Measurements from ENCODE around the gene SLC22A1. TPM values are rescaled to one million over a fixed set of nuclear protein-coding genes. Genes with fewer than 3 reads are reported as not detected.

SLC22A1 gene
- total RNA-seq, 1 experiment from 2014 or later = 1.2 TPM

DNA sequence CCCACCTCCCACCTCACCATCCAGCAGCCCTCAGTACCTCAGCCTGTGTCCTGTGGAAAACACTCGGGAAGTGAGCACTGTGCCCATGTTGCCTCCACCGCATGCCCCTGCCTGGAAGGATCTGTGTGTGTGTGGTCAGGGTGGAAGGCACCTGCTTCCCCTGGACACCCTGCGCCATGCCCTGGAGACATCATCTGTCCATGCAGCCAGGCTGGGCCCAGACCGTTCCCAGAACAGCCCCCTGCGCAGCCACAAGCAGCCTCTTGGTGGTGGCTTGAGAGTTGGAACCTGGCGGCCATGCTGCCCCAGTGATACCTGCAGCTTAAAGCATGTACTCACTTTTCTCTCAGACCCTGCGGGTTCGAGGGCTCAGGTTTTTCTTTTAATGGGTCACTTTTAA, 34.9 kb upstream of the SLC22A1 start:
- ATAC-seq (no peak), DNase-seq (ENCODE audit: low spot score) (no peak)
- TF ChIP-seq, protein P1, sequence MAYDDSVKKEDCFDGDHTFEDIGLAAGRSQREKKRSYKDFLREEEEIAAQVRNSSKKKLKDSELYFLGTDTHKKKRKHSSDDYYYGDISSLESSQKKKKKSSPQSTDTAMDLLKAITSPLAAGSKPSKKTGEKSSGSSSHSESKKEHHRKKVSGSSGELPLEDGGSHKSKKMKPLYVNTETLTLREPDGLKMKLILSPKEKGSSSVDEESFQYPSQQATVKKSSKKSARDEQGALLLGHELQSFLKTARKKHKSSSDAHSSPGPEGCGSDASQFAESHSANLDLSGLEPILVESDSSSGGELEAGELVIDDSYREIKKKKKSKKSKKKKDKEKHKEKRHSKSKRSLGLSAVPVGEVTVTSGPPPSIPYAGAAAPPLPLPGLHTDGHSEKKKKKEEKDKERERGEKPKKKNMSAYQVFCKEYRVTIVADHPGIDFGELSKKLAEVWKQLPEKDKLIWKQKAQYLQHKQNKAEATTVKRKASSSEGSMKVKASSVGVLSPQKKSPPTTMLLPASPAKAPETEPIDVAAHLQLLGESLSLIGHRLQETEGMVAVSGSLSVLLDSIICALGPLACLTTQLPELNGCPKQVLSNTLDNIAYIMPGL (CRISPR knock-in tag; IDR thresholded peaks at IDR 0.05) = no peak
- no peak for TF ChIP-seq SOX15 (CRISPR knock-in tag; IDR thresholded peaks at IDR 0.05)
- no peak for TF ChIP-seq FOXJ3 (CRISPR knock-in tag; IDR thresholded peaks at IDR 0.05; ENCODE audit: borderline replicate concordance)
- no peak for TF ChIP-seq FOXK1 (CRISPR knock-in tag; IDR thresholded peaks at IDR 0.05)
- TF ChIP-seq, protein P2, sequence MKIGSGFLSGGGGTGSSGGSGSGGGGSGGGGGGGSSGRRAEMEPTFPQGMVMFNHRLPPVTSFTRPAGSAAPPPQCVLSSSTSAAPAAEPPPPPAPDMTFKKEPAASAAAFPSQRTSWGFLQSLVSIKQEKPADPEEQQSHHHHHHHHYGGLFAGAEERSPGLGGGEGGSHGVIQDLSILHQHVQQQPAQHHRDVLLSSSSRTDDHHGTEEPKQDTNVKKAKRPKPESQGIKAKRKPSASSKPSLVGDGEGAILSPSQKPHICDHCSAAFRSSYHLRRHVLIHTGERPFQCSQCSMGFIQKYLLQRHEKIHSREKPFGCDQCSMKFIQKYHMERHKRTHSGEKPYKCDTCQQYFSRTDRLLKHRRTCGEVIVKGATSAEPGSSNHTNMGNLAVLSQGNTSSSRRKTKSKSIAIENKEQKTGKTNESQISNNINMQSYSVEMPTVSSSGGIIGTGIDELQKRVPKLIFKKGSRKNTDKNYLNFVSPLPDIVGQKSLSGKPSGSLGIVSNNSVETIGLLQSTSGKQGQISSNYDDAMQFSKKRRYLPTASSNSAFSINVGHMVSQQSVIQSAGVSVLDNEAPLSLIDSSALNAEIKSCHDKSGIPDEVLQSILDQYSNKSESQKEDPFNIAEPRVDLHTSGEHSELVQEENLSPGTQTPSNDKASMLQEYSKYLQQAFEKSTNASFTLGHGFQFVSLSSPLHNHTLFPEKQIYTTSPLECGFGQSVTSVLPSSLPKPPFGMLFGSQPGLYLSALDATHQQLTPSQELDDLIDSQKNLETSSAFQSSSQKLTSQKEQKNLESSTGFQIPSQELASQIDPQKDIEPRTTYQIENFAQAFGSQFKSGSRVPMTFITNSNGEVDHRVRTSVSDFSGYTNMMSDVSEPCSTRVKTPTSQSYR (CRISPR knock-in tag; IDR thresholded peaks at IDR 0.05) = no peak
- no peak for TF ChIP-seq HMGA2 (CRISPR knock-in tag; IDR thresholded peaks at IDR 0.05)
- no peak for TF ChIP-seq GTF2I (CRISPR knock-in tag; conservative IDR thresholded peaks at IDR 0.05)
- TF ChIP-seq PRRX2 (CRISPR knock-in tag; IDR thresholded peaks at IDR 0.05) = no peak
- TF ChIP-seq USF1 (CRISPR knock-in tag; IDR thresholded peaks at IDR 0.05) = no peak
- TF ChIP-seq ZNF219 (CRISPR knock-in tag; IDR thresholded peaks at IDR 0.05; ENCODE audit: borderline replicate concordance) = no peak
- no peak for TF ChIP-seq EMX1 (CRISPR knock-in tag; IDR thresholded peaks at IDR 0.05)
- TF ChIP-seq, protein P3, sequence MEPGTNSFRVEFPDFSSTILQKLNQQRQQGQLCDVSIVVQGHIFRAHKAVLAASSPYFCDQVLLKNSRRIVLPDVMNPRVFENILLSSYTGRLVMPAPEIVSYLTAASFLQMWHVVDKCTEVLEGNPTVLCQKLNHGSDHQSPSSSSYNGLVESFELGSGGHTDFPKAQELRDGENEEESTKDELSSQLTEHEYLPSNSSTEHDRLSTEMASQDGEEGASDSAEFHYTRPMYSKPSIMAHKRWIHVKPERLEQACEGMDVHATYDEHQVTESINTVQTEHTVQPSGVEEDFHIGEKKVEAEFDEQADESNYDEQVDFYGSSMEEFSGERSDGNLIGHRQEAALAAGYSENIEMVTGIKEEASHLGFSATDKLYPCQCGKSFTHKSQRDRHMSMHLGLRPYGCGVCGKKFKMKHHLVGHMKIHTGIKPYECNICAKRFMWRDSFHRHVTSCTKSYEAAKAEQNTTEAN (CRISPR knock-in tag; IDR thresholded peaks at IDR 0.05) = no peak
- no peak for TF ChIP-seq ZNF532 (CRISPR knock-in tag; IDR thresholded peaks at IDR 0.05; ENCODE audit: borderline replicate concordance)
- TF ChIP-seq SMAD3 (CRISPR knock-in tag; IDR thresholded peaks at IDR 0.05; ENCODE audit: borderline replicate concordance) = no peak
- TF ChIP-seq JAZF1 (CRISPR knock-in tag; IDR thresholded peaks at IDR 0.05) = no peak
- TF ChIP-seq RORB (CRISPR knock-in tag; IDR thresholded peaks at IDR 0.05) = no peak
- TF ChIP-seq STAT6 (CRISPR knock-in tag; conservative IDR thresholded peaks at IDR 0.05; ENCODE audit: low read depth) = no peak
- TF ChIP-seq CREB1 (CRISPR knock-in tag; IDR thresholded peaks at IDR 0.05) = no peak
- TF ChIP-seq, protein P4, sequence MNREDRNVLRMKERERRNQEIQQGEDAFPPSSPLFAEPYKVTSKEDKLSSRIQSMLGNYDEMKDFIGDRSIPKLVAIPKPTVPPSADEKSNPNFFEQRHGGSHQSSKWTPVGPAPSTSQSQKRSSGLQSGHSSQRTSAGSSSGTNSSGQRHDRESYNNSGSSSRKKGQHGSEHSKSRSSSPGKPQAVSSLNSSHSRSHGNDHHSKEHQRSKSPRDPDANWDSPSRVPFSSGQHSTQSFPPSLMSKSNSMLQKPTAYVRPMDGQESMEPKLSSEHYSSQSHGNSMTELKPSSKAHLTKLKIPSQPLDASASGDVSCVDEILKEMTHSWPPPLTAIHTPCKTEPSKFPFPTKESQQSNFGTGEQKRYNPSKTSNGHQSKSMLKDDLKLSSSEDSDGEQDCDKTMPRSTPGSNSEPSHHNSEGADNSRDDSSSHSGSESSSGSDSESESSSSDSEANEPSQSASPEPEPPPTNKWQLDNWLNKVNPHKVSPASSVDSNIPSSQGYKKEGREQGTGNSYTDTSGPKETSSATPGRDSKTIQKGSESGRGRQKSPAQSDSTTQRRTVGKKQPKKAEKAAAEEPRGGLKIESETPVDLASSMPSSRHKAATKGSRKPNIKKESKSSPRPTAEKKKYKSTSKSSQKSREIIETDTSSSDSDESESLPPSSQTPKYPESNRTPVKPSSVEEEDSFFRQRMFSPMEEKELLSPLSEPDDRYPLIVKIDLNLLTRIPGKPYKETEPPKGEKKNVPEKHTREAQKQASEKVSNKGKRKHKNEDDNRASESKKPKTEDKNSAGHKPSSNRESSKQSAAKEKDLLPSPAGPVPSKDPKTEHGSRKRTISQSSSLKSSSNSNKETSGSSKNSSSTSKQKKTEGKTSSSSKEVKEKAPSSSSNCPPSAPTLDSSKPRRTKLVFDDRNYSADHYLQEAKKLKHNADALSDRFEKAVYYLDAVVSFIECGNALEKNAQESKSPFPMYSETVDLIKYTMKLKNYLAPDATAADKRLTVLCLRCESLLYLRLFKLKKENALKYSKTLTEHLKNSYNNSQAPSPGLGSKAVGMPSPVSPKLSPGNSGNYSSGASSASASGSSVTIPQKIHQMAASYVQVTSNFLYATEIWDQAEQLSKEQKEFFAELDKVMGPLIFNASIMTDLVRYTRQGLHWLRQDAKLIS (CRISPR knock-in tag; IDR thresholded peaks at IDR 0.05; ENCODE audit: borderline replicate concordance) = no peak
- no peak for TF ChIP-seq TP53 (CRISPR knock-in tag; IDR thresholded peaks at IDR 0.05)
- H3K4me1 Mint-ChIP-seq = no peaks in the 10 kb centered on the region
- ChIA-PET POLR2A (no interaction called here), CTCF (interaction anchor here (0.8 to 2.5 kb wide), 2 partner anchors 368 to 369 kb away, joined by 3 to 28 read pairs; no protein-coding TSS in a partner anchor)
- no peaks in the 10 kb centered on the region for H3K27me3 Mint-ChIP-seq (ENCODE audit: low read depth)
- no peak overlapping the region for H3K27ac Mint-ChIP-seq
- no peak overlapping the region for H3K4me3 Mint-ChIP-seq
- peaks cover 3% of the 10 kb centered on the region for H3K9me3 Mint-ChIP-seq
- peaks cover 77% of the 10 kb centered on the region for H3K36me3 Mint-ChIP-seq
